Middle frontal gyrus (tissue), 1 donor: ENCODE results near the gene EFEMP2.
"Not testable (repeated sequence)": the region's sequence is repeated elsewhere in the genome, so short reads cannot be mapped to it uniquely, and the experiment has no call there.

ENCODE experiments used
- DNase-seq: peaks from one replicate; pipeline ENCODE4 v3.0.0-alpha.2; 2015; ENCODE audit warnings: low spot score; ENCODE audit errors: extremely low spot score

EFEMP2 gene

DNA sequence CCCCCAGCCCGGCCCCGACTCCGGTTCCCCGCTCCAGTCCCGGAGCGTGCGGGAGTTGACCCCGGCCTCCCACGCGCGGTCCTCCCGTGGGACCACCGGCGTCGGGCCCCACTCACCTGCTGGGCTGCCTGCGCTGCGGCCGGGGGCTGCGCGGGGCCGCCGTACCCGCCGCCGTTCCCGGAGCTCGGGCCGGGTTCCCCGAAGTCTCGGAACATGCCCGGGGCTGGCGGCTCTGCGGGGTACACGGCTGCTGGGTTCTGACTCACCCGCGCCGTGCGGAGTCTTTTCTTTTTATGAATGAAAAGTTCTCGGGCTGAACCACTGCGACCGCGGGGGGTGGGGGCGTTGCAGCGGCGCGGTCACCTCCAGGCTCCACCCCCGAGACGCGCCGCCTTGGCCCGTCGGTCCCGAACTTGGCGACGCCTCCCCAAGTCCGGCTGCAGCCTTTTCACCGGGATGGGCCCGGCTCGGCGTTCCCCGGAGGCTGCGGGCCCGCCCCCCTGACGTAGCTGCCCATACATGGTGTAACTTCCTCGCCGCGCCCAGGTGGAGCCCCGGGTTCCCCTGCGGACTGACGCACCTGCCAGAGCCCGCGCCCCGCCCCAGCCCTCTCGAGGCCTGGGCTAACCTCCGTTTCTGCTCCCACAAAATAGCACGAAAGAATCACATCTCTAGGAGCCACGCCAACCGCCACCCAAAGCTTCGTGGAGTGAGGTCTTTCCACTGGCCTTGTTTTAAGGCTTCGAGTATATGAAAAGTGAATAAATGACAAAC, 27.7 kb upstream of the EFEMP2 start, which contains the start of gene FOSL1:
Gene FOSL1, minus strand, starts transcription at position 264 of the 774 bp plus-strand sequence. Its CDS starts 49 bp downstream, at position 215.
- DNase-seq = no peak

DNA sequence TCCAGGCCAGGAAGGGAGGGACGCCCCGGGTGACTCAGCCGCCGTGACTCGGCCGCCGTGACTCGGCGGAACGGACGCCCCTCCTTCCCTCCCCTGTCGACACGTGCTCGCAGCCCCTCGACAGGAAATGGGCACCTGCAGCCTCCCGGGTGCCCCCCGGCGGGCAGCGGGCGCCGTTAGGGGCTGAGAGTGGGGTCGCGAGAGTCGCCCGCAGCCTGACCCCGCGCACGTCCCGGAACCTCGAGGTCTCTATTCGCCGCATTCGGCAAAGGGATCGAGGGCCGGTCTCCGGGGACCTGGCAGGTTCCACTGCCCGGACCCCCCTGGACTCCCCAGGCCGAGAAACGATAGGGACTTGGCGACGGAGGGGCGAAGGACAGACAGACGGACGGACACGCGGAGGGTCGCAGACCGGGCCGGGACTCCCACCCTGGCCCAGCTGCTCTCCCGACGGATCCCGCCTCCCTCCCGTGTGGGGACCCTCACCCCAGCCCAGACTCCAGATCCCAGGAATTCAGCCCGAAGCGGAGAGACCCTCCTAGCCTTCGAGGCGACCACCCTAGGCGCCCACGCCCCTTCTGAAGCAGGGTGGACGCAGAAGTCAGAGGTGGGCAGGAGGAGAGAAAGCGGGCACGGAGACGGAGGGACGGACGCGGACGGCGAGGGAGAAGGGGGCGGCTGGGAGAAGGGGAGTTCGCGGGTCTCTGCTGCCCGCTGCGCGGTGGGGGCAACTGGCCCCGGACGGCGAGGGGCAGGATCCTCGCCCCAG, 26.9 kb upstream of the EFEMP2 start:
- no peak for DNase-seq

DNA sequence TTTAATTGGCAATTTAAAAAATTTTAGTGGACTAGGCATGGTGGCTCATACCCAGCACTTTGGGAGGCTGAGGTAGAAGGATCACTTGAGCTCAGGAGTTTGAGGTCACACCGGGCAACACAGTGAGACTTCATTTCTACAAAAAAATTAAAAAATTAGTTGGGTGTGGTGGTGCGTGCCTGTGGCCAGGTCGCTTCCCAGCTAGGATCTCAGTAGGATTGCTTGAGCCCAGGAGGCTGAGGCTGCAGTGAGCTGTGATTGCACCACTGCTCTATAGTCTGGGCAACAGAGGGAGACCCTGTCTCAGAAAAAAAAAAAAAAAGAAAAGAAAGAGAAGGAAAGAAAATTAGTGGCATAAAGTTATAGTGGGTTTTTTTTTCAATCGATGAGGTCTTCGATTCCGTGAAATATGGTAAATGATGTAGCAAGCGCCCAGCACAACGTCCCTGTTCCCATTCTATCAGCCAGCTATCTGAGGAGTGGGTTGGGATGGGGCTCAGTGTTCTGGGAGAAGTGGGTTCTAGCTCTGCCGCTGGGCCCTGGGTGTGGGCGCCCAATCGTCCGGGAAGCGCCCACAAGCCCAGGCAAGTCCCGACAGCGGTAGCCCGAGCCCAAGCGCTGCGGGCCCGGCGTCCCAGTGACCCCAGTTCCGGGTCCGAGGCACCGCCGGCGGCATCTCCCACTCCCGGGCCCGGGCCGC, 26.2 kb upstream of the EFEMP2 start:
- DNase-seq = no peak

DNA sequence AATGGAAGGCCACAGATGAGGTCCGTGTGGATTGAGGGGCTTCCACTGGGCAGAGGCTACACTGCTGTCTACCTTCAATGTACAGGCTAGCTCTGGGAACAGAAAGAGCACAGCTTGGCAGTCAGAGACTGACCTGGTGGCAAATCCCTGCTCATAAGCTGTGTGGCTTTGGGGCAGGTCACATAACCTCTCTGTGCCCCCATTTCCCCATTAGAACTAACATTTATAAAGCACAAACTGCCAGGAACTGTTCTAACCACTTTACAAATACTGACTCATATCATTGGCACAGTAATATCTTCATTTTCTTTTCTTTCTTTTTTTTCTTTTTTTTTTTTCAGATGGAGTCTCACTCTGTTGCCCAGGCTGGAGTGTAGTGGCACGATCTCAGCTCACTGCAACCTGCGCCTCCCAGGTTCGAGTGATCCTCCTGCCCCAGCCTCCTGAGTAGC, 24.4 kb upstream of the EFEMP2 start:
- no peak for DNase-seq

DNA sequence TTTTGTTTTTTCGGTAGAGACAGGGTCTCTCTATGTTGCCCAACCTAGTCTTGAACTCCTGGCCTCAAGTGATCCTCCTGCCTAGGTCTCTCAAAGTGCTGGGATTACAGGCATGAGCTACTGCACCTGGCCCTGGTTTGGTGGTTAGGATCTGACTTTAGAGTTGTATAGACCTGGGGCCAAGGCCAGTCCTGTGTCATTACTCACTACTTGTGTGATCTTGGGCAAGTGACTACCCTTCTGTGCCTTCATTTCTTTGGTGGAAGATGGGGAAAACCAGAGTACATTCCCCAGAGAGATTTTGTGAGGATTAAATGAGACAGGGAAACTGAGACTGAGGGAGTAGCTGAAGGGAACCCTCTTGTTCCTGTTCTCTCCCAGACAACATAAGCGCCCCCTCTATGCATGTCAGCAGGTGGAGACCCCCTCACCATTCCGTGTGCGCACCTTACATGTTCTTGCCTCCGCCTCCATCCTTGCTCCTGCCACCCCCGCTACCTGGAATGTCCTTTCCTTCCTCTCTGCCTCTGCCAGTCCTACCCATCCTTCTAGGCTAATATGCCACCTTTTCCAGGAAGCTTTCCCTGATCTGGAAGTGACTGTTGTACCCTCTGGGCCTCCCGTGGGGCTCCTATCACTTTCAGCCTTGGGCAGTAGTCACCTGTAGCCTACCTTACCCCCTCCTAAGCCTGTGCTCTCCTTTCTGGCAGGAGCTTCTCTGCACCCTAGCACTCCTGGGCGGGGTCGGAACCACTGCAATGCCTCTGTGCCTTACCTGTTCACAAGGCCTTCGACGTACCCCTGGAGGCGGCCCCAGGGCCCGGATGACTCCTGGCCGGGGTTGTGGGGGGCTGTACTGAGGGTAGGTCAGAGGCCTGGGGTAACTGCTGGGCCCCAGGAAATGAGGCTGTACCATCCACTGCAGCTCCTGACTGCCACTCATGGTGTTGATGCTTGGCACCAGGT, 23.7 kb upstream of the EFEMP2 start:
- no peak for DNase-seq

DNA sequence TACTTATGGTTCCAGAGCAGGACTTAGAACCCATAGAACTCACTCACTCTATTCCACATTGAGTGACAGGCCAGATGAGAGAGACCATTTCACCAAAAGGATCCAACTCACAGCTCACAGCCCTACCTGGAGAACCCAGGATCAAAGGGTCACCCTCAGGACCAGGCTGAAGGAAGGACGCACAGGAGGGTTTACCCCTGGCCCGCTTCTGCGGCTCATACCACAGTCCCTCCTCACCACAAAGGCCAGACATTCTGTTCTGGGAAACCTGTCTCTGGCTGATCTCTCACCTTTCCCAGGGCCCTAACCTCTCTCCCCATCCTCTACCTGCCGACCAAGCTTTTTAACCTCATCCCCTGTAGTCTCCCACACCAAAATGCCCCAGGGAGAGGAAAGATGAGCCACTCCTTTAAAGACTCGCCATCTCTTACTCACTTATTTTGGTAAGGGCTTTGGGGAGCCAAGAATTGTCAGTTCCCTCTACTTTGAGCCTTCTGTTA, 22.9 kb upstream of the EFEMP2 start:
- no peak for DNase-seq

DNA sequence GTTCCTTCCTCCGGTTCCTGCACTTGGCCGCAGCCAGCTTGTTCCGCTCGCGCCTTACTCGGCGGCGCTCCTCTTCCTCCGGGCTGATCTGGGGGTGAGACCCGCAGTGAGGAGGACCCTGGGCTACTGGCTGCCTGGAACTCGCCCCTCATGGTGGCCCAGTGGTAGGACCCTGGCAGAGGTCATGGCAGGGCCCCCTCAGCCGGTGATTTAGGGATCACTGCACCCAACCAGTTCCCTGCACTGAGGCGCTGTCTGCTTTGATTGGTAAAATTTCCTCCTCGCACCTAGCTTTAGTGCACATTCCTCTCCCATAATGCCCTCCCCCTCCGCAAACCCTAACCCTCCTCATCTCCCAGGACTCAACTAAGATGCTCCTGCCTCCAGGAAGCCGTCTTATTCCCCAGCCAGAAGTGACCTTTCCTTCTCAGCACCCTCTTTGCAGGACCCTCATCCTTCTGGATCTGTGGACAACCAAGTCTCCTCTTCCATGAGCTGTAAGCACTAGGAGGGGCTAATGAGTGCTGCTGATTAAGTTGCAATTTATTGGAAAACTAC, 21.5 kb upstream of the EFEMP2 start:
- DNase-seq = no peak

DNA sequence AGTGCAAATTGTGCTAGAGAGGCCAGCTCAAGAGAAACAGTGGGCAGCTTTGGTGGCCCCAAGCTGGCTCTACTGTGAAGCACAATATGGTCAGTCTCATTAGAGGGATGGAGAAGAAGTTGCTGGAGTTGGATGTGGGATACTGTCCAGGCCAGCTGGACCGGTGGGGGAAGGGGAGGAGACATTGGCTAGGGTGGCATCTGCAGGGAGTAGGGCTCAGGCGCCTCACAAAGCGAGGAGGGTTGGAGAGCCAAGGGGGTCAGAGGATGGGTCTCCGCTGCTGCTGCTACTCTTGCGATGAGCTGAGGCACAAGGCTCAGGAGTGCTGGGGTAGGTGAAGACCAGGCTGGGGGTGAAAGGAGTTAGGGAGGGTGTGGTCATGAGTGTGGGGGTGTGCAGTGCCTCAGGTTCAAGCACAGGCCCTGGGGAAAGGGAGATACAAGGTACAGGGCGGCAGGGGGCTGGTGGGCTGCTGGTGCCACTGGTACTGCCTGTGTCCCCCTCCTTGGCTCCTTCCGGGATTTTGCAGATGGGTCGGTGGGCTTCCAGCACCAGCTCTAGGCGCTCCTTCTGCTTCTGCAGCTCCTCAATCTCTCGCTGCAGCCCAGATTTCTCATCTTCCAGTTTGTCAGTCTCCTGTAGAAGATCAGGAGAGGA, 20.2 kb upstream of the EFEMP2 start:
- no peak for DNase-seq

DNA sequence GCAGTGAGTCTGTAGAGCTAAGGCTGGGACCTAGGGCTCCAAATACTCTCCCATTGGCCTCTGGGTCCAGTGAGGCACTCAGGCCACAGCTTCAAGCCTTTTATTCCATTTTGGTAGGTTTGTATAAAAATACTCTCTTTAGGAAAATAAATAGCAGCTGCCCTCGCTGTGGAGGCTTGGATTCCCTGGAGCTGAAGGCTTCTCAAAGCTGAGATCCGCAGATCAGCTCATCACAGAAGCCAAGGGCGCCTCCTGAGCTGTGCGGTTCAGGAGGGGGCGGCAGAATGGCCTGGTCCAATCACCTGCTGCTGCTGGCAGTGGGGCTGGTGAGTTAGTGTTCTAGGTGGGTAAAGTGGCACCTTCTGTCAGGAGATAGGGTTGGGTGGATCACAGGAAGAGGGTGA, 19.5 kb upstream of the EFEMP2 start:
- not testable (repeated sequence) for DNase-seq

DNA sequence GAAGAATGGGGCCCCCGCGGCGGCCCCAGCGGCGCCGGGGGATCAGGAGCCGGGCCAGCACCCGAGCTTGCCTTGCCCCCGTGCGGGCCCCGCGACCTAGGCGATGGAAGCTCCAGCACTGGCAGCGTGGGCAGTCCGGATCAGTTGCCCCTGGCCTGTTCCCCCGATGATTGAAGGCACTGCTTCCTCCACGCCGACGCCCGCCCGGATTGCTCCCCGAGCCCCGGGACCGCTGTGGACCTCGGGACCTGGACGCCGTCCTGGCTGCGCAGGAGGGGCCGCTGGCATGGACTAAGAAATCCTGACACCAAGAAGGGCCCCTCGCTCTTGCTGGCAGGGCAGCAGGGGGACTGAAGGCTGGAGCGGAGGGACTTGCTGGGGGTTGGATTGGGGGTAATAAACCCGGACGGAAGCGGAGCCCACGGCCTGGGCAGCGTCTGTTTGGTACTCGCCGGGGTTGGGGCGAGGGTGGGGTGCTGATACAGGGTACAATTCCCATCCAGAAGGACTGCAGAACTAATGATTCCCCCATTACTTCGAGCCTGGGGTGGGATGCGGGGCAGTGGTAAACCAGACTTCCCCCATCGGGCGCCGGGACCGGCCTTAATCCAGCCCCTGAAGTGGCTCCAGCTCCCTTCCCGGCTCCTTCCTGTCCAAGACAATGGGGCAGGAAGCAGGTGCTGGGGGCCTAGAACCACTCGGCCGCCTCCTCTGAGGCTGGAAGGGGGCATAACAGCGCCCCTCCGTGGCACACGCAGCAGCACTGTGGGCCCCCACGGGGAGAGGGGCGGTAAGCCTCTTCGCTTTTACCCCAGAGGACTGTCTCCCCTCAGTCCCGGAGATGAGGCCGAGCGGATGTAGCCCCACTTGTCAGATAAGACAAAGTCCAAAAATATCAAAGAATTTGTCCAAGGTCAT, 18.9 kb upstream of the EFEMP2 start:
- no peak for DNase-seq

DNA sequence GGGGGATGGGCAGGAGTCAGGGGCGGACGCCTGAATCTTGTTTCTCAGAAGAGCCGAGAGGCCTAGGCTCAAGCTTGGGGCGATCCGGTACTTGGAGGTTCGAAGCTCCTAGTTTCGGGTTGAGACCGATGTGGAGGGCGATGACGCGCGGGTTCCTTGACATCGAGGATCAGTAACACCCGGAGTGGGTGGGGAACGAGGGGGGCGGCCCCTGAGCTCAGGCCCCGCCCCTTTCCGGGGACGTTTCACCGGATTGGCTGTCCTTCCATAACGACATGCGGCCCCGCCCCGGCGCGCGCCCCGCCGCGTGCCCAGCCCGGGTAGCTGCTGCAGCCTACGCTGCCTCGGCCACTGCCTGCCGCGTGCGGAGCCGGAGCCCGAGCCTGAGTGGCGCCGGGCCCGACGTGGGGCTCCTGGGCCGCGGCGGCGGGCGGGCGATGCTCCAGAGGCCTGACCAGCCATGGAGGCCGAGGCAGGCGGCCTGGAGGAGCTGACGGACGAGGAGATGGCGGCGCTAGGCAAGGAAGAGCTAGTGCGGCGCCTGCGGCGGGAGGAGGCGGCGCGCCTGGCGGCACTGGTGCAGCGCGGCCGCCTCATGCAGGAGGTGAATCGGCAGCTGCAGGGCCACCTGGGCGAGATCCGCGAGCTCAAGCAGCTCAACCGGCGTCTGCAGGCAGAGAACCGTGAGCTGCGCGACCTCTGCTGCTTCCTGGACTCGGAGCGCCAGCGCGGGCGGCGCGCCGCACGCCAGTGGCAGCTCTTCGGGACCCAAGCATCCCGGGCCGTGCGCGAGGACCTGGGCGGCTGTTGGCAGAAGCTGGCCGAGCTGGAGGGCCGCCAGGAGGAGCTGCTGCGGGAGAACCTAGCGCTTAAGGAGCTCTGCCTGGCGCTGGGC, 18.0 kb upstream of the EFEMP2 start, which contains the start of gene CCDC85B:
Gene CCDC85B, plus strand, starts transcription at position 350 of the 895 bp plus-strand sequence. Its CDS starts 111 bp downstream, at position 461.
- DNase-seq = peak; percentile 97

DNA sequence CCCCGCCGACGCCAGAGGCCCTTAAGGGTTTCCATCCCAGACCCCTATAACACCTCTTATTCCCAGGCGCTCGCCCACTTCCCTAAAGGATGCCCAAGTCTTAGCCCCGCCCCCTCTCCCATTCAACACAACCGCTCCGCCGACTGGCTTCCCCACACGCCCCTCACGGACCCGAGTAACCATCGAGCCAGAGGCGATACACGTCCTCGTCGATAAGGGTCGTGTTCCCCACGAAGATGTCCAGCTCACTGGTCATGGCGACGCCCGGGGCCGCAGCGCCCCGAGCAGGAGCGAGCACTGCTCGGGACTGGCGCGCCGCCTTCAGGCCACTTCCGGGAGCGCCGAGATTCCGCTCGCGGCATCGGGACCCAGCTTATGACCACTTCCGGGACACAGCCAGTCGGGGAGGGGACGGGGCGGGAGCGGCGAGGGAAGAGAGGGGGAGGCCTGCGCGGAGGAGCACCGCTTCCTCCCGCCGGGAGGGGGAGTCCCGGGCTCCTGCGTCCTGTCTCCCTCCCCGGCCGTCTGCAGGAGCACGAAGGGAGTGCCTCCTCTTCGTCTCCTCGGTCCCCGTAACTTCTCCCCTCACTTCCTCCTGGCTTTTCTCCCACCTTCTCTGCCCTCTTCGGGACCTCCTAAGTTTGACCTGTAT, 15.7 kb upstream of the EFEMP2 start, which contains the start of gene FIBP:
Gene FIBP, minus strand, starts transcription at position 309 of the 652 bp plus-strand sequence. Its CDS starts 53 bp downstream, at position 256.
- peak; percentile 94 for DNase-seq

DNA sequence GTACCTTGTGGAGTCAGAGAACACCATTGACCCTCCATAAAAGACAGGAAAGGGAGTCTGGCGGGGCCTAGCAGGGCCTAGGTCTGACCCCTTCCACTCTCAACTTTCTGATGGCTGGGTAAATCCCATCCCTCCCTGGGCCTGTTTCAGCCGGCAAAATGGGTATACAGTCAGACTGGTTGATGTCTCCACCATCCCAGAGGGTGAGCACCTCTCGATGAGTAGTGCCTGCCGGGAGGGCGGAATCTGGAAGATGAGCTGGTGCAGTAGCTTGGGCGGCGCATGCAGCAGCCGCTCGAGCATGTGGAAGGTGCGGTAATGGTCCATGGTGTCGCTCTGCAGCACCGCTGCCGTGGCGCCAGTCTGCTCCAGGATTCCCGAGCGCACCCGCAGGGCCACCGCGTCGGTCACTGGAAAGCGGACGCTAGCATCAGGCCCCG, 15.1 kb upstream of the EFEMP2 start:
- DNase-seq = no peak

DNA sequence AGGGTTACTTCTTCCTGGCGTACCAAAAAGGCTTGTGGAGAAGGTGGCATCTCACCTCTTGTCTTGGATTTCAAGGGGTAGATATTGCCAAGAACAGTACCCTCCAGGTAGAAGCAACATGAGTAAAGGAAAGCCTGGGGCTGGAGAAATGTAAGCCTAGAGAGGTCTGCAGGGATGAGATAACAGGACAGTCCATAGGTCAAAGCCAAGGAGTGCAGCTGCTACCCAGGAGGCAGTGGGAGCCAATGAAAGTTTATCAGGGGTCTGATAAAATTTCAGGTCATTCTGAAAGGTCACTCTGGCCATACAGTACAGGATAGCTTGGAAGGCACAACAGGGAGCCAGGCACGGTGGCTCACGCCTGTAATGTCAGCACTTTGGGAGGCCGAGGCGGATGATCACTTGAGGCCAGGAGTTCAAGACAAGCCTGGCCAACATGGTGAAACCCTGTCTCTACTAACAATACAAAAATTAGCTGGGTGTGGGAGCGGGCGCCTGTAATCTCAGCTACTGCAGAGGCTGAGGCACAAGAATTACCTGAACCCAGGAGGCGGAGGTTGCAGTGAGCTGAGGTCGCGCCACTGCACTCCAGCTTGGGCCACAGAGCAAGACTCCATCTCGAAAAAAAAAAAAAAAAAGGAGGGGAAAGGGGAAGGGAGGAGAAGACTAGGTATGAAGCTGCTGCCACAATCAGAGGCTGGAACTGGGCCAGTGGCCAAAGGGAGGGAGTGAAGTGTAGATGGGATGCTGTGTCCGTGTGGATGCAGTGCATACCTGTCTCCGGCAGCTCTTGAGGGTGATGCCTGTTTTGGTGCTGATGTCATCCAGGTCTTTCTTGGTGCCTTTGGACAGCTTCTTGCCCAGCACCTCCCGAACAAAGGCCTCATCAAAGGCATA, 14.5 kb upstream of the EFEMP2 start:
- DNase-seq = no peak

DNA sequence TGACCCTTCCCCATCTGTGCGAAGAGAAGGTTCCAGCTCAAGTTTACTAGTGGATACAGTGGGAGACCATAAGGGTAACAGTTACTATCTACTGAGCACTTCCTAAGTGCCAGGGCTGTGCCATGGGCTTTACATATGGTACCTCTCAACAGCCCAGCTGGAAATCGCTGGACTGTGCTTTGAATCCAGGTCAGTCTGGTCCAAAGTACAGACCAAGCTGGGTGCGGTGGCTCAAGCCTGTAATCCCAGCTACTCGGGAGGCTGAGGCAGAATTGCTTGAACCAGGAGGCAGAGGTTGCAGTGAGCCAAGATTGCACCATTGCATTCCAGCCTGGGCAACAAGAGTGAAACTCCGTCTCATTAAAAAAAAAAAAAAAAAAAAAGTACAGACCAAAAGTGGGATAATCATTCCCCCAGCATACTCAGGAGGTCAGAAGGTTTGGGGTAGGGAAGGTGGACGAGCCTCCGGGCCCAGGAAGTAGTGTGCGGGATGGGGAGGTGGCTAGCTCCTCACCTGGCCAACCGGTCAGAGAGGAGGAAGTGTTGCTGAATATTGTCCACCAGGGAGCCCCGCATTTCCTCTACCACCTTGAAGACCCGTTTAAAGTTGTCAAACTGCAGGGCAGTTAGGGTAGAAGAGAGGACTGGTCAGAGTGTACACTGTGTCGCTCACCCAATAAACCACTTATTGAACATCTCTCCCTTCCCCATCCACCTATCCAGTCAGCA, 13.4 kb upstream of the EFEMP2 start:
- no peak for DNase-seq
